HG03135 (cell line): ENCODE data around the gene ABI3BP.
"Not testable (repeated sequence)": the region's sequence is repeated elsewhere in the genome, so short reads cannot be mapped to it uniquely, and the experiment has no call there.

Experiments
- ATAC-seq: cut with Tn5 transposase; IDR thresholded peaks from one replicate; pipeline ENCODE4 v1.9.1; 2021; ENCODE audit warnings: mild to moderate bottlenecking, moderate library complexity; ENCODE audit not compliant: unreplicated experiment

The ABI3BP gene

GRCh38 chr3:100946096-100946495 lies 47.1 kb downstream of the ABI3BP start:
- ATAC-seq, result not testable (repeated sequence)

- ATAC-seq, result no peak
Observed at GRCh38 chr3:100941451-100941850, 51.8 kb downstream of the ABI3BP start.

DNA sequence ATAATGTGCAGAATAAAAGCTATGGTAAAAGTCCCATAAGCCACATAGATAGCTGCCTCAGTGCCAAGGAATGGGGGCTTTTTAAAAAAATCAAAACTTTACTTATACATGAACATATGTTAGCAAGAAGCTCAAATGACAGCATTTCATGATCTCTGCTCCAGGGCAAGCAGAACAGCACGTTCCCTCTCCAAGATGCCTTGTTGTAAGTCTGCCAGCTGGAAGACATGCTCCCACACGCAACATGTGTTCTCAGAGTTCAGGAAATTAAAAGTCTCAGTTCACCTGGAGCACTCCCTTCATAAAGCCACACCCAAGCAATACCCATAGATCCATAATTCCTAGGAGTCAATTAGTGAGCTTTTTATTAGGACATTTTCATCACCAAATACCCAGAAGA lies 52.2 kb downstream of the ABI3BP start:
- no peak for ATAC-seq

- no peak for ATAC-seq
Observed at GRCh38 chr3:100936931-100937330, 56.3 kb downstream of the ABI3BP start.

GRCh38 chr3:100932491-100932890 lies 60.7 kb downstream of the ABI3BP start:
- ATAC-seq, result no peak

DNA sequence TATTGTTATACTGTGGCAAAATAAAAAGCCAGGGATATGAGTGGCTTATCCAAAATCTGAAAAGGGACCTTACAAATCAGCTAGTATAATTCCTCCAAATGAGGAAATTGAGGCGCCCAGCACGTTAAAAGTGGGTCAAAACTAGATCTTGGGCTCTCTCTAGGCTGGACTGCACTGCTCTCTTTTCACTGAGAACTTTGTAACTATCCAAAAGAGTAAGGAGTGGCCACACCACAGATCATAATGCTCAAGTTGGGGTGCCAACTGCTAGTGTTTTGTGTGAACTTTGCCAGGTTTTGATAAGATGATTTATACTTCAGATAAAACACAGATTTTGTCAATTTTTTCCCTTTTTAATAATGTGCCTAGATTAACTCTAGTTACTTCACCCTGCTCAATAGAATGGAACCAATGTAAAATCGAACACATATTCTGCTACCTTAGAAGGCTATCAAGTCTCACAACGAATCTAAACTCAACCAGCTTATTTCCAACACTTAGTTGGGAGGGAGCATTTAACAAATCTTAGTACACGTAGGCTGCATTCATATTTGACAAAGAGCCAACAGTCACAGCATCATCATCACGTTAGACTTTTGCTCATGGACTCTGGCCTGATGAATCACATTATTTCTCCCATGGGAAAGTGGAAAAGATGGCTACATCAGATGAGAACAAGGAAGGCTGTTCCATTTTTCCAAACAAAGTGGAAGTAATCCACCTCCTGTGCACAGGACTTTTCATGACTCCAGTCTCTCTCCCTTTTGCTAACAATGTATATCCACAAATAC lies 64.4 kb downstream of the ABI3BP start:
- no peak for ATAC-seq

DNA sequence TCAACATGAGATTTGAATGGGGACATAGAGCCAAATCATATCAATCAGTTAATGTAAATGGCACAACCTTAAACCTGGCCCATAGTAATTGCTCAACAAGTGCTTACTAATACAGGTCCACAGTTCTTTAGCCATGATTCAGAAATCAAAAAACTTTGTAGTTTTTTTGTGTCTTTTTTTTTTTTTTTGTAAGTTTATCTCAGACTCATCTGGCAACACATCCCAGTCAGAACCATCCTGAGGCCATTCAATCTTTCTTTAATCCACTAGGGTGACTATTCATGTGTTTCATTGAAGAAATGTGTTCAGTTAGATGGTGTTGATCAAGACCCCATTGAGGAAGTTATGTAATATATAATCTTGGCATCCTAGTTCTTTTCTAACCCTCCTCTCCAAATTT lies 65.4 kb downstream of the ABI3BP start:
- no peak for ATAC-seq

DNA sequence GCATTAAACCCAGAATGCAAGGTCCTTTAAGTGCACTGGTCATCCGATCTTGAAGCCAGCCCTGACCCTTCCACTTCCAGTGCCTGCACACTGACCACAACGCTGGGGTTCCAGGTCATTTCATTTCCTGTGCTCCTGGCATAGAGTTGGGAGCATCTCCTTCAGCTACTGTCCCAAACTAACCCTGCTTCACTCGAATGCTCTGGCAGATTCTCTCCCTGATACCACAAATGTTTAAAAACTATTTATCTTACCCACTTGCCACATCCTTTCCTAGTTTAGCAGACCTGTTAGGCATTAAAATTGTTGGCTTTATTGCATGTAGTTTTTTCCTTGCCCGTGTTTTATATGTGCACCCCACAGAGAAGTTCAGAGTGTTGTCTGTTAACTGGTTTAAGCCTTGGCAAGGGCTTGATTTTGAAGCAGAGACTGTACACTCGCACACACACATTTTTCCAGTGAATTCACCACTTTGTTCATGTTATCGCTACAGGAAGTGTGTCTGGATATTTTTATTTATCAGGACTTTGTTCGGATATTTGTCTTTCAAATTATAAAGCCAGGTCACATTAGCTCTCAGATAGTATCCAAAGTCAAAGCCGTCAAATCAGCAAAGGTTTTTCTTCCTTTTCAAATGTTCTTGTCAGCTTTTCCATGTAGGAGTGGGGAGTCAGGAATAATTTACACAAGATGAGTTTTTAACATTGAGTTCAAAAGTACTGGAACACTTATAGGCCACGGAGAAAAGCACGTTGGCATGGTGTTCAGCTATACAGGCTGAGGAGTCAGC lies 77.3 kb downstream of the ABI3BP start:
- ATAC-seq, result no peak

GRCh38 chr3:100913870-100914648 lies 79.2 kb downstream of the ABI3BP start:
- no peak for ATAC-seq

DNA sequence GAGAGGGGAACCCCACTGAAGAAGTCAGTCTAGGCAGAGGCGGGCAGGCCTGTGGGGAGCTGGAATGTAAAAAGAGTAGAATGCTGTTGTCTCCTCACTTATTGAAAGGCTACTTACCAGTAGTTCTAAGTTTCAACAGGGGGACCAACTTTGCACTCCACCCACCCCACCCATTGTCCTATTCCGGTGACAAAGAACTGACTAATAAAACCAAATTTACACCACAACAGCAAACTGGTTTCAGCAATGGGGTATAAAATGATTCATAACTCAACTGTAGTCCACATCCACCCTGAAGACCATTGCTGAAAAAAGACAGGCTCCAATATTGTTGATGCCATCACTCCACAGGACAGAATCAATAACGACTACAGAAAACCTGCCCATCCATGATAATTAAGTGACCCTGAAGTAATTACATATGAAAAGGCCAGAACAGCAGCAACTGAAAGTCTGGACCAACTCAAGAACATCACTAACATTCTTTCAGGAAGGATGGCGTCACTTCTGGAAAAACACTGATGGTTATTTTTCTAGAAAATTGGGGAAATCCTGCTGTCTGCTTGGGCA lies 80.2 kb downstream of the ABI3BP start:
- no peak for ATAC-seq

DNA sequence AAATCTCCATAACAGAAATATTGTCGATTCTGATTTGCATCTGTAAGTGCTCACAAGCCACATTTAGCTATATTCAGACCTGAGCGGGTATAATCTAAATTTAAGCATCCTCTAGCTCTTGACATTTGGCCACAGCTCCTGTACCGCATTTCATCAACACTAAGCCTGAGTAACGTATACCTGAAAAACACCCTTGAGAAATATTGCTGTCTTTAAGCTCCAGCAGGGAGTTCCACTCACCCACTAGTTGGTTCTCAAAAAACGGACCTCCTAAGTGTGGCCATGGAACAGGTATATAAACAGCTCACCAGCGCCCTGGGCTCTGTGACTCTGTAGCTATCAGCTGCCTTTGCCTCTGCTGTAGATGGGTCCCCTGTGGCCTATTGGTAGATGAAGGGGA lies 80.7 kb downstream of the ABI3BP start:
- ATAC-seq, result no peak

- ATAC-seq, result no peak
Observed at GRCh38 chr3:100911956-100912355, 81.3 kb downstream of the ABI3BP start.

DNA sequence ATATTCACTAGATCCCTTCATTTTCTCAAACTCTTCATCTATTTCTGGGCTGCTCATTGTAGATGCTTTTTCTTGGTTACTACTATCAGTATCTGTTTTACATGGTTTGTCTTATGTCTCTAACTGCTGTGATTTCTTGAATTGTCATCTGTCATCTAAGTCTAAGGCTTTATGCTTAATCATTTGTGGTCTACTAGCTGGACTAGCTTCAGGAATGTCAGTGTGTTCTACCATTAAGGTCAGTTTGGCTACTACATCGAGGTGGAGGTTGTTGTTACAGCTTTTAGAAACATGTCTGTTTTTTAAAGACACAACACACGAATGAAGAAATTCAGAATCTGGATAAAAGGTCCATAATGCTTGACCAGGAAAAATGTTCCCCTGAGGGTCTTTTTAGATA lies 82.2 kb downstream of the ABI3BP start:
- ATAC-seq, result no peak

- ATAC-seq, result no peak
Observed at GRCh38 chr3:100902572-100902971, 90.6 kb downstream of the ABI3BP start.

- no peak for ATAC-seq
Observed at GRCh38 chr3:100900671-100901335, 92.4 kb downstream of the ABI3BP start.

- no peak for ATAC-seq
Observed at GRCh38 chr3:100899440-100900091, 93.7 kb downstream of the ABI3BP start.

GRCh38 chr3:100898681-100899080 lies 94.5 kb downstream of the ABI3BP start:
- no peak for ATAC-seq

DNA sequence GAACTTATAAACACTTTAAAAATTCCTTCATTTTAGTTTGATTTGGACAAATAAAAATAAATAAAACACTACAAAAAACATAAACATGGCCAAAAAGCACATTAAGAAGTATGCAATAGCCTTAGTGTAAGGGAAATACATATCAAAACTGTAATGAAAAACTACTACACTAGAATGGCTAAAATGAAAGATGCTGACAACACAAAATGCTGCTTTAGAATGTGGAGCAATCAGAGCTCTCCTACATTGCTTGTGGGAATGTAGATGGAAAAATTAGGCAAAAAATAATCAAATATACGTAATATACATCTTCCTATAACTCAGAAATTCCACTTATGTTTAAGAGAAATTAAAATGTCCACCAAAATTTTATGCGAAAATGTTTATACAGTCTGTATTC lies 96.2 kb downstream of the ABI3BP start:
- ATAC-seq, result no peak

DNA sequence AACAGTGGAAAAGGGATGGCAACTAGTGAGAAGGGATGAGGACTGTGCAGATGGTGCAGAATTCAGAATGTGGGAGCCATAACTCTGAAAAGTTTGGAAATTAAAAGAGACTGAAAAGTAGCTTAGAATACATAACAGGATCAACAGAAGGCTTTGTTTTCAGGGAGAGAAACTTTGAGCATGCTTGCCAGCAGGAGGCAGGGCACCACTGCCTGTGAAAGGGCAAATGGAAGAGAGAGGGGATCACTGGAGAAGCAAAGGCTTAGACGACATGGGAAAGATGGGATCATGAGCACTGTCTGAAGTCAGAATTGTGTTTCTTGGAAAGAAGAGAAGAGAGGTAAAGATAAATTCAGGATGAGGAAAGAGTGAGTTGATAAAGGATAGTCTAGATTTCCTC lies 99.6 kb downstream of the ABI3BP start:
- no peak for ATAC-seq

DNA sequence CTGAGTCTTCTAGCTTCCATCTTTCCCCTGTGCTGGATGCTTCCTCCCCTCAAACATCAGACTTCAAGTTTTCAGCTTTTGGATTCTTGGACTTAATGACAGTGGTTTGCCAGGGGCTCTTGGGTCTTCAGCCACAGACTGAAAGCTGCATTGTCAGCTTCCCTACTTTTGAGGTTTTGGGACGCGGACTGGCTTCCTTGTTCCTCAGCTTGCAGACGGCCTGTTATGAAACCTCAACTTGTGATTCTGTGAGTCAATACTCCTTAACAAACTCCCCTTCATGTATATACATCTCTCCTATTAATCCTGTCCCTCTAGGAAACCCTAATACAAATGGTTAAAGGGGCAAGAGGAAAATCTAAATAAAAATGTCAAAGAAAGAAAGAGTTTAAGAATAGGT lies 100.1 kb downstream of the ABI3BP start:
- ATAC-seq, result no peak
